Activated naive CD8-positive, alpha-beta T cell treated with anti-CD3 and anti-CD28 coated beads for 36 hours (primary cell): ENCODE data around the gene ST3GAL3. TPM values are rescaled to one million over a fixed set of nuclear protein-coding genes. Genes with fewer than 3 reads are reported as not detected.
"Not testable (repeated sequence)": the region's sequence is repeated elsewhere in the genome, so short reads cannot be mapped to it uniquely, and the experiment has no call there.

Experiments used
- DNase-seq: peaks from one replicate; pipeline ENCODE4 v3.0.0; 2021
- H3K27ac Mint-ChIP-seq: one replicate; pipeline ENCODE4 v1.8.0; 2022; ENCODE audit warnings: mild to moderate bottlenecking, moderate library complexity, mixed read lengths
- H3K27me3 Mint-ChIP-seq: one replicate; pipeline ENCODE4 v1.8.0; 2022; ENCODE audit warnings: mild to moderate bottlenecking, mixed read lengths
- H3K36me3 Mint-ChIP-seq: one replicate; pipeline ENCODE4 v1.8.0; 2021; ENCODE audit warnings: mild to moderate bottlenecking, mixed read lengths
- H3K4me1 Mint-ChIP-seq: one replicate; pipeline ENCODE4 v1.8.0; 2021; ENCODE audit warnings: mixed read lengths
- H3K4me3 Mint-ChIP-seq: one replicate; pipeline ENCODE4 v1.8.0; 2022; ENCODE audit warnings: mild to moderate bottlenecking, moderate library complexity, mixed read lengths
- H3K9me3 Mint-ChIP-seq: one replicate; pipeline ENCODE4 v1.8.0; 2022; ENCODE audit warnings: mixed read lengths
- total RNA-seq, 2 experiments: library from RNA; stranded (reverse); gene quantifications; one replicate each; pipeline ENCODE4 v1.2.3, GENCODE V29; 2021

Gene ST3GAL3
- total RNA-seq, 2 experiments from 2014 or later = 9.7 to 11.1 TPM

DNA sequence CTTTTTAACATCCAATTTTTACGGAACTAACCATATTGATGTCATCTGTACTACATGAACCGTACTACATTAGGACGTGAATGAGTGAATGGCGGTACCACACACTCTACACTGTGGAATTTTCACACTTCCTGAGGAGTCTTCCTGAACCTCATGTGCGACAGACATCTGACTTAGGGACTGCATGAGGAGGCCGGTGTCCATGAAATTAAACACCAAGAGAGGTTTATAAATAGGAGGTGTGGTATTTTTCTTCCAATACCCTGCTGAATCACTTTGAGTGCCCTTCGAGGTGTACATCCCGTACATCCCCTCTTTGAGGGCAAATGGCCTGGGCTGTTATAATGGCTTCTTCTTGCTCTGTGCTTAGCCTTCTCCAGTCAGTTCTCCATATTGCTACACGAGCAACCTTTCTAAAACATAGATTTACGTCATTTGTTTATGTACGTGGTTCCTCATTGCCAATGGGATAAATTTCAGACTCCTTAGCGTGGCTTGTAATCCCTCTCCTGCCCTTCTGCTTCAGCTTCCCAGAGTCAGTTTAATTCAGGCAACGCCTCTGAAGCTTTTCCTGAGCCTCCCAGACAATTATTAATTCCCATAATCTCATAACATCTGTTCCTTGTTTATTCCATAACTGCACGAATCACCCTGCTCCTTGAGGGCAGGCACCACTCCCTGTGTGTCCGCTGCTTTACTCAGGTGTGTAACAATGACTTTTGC lies 9.4 kb downstream of the ST3GAL3 start:
- H3K27me3 Mint-ChIP-seq = no peaks in the 10 kb centered on the region
- H3K36me3 Mint-ChIP-seq = no peaks in the 10 kb centered on the region
- no peak overlapping the region for H3K27ac Mint-ChIP-seq
- no peaks in the 10 kb centered on the region for H3K9me3 Mint-ChIP-seq
- DNase-seq = no peak
- peaks cover 8% of the 10 kb centered on the region for H3K4me1 Mint-ChIP-seq
- H3K4me3 Mint-ChIP-seq = no peak overlapping the region

DNA sequence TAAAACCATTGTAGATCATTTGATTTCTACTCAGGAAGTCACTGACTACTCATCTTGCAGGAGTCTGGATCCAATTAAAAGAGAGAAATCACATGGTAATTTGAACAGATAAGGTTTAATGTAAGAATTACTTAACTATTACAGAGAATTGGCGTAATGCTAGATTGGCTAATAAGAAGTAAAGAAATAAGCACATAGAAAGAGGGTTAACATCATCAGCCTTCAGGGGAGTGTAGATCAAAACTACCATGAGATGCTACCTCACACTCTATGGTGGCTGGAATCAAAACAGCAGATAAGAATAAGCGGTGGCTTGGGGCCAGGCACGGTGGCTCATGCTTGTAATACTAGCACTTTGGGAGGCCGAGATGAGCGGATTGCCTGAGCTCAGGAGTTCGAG lies 11.7 kb downstream of the ST3GAL3 start:
- Mint-ChIP-seq H3K4me3 (no peak overlapping the region), H3K27ac (no peak overlapping the region), H3K4me1 (peaks cover 8% of the 10 kb centered on the region), H3K27me3 (no peaks in the 10 kb centered on the region), H3K9me3 (no peaks in the 10 kb centered on the region), H3K36me3 (no peaks in the 10 kb centered on the region)
- no peak for DNase-seq

DNA sequence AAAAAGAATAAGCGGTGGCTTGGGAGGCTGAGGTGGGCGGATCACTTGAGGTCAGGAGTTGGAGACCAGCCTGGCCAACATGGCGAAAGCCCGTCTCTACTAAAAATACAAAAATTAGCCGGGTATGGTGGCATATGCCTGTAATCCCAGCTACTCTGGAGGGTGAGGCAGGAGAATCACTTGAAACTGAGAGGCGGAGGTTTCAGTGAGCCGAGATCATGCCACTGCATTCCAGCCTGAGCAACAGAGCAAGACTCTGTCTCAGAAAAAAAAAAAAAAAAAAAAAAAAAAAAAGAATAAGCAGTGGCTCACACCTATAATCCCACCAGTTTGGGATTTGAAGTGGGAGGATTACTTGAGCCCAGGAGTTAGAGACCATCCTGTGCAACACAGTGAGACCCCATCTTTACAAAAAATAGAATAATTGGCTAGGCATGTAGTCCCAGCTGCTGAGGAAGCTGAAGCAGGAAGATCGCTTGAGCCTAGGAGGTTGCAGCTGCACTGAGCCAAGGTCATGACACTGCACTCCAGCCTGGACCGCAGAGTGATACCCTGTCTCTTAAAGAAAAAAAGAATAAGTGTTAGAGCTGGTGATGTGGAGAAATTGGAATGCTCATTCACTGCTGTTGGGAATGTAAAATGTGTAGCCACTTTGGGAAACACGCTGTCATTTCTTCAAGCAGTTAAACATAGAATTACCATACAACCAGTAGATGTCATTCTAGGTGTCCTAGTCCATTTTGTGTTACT lies 12.5 kb downstream of the ST3GAL3 start:
- H3K4me3 Mint-ChIP-seq, H3K27me3 Mint-ChIP-seq, H3K27ac Mint-ChIP-seq, DNase-seq, H3K9me3 Mint-ChIP-seq, H3K36me3 Mint-ChIP-seq, H3K4me1 Mint-ChIP-seq: not testable (repeated sequence)

DNA sequence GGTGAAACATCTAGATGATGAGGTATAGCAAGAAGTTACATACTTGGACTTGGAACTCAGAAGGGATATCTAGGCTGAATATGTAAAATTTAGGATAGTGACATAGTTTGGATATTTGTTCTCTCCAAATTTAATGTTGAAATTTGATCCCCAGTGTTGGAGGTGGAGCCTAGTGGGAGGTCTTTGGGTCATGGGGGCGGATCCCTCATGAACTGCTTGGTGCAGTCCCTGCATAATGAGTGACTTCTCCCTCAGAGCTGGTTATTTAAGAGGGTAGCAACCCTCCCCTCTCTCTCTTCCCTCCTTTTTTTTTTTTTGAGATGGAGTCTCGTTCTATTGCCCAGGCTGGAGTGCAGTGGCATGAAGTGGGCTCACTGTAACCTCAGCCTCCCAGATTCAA lies 15.5 kb downstream of the ST3GAL3 start:
- Mint-ChIP-seq H3K4me1 (peaks cover 2% of the 10 kb centered on the region), H3K27ac (no peak overlapping the region), H3K27me3 (no peaks in the 10 kb centered on the region), H3K9me3 (no peaks in the 10 kb centered on the region), H3K4me3 (no peak overlapping the region), H3K36me3 (peaks cover 3% of the 10 kb centered on the region)
- DNase-seq = no peak

DNA sequence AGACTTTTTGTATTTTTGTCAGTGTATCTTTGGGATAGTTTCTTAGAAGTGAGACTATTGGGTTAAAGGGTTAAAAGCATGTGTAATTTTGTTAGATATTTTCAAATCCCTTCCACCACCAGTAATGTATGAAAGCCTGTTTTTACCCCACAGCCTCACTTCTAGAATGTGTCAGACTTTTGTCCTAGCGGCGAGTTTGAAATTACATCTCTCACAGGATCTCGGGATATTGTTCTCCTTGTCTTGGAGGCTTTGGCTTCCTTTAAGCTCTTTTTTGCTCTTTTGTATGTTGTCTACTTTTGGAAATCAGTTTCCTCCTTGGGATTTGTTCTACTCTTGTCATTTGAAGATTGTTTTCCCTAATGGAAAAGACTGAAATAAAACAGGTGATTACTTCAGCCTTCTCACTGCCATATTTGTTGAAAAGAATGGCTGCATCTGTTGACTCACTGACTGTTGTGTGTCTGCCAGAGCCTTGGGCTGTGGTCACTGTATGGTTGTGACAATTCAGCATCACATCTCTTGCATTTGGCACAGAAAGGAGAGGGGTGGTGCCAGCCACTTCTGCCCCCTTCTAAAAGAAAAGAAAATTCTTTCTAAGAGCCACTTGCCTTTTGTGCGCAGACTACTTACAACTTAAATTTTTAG lies 22.6 kb downstream of the ST3GAL3 start:
- DNase-seq = no peak
- peaks cover 4% of the 10 kb centered on the region for H3K4me1 Mint-ChIP-seq
- H3K27ac Mint-ChIP-seq = no peak overlapping the region
- H3K27me3 Mint-ChIP-seq = no peaks in the 10 kb centered on the region
- no peak overlapping the region for H3K4me3 Mint-ChIP-seq
- H3K36me3 Mint-ChIP-seq = peaks cover 3% of the 10 kb centered on the region
- H3K9me3 Mint-ChIP-seq = no peaks in the 10 kb centered on the region

DNA sequence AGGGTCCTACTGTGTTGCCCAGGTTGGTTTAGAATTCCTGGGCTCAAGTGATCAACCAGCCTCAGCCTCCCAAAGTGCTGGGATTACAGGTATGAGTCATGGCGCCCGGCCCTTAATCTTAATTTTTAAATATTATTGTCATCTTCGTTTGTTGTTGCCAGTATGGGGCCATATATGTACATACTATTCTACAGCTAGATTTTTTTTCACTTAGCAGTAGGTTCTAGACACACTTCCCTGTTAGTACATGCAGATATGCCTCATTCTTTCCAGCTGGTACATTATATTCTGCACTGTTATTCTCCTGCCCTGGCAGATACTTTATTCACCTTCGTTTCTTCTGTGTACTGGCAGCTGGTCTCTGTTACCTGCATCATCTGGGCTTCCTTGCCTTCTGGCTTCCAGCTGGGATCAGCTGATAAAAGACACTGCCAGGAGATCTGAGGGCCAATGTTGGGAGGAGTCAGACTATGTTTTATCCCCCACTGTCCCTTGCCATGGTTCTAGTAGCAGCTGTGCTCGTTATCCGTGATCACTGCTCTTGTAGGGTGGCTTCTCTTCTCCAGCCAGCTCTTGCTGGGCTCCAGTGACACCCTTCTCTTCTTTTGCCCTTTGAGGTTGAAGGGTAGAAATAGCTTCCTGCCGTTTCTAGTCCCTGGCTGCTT lies 24.7 kb downstream of the ST3GAL3 start:
- no peak overlapping the region for H3K27ac Mint-ChIP-seq
- H3K9me3 Mint-ChIP-seq = no peaks in the 10 kb centered on the region
- DNase-seq = no peak
- no peaks in the 10 kb centered on the region for H3K27me3 Mint-ChIP-seq
- H3K36me3 Mint-ChIP-seq = peaks cover 5% of the 10 kb centered on the region
- peaks cover 4% of the 10 kb centered on the region for H3K4me1 Mint-ChIP-seq
- H3K4me3 Mint-ChIP-seq = no peak overlapping the region

DNA sequence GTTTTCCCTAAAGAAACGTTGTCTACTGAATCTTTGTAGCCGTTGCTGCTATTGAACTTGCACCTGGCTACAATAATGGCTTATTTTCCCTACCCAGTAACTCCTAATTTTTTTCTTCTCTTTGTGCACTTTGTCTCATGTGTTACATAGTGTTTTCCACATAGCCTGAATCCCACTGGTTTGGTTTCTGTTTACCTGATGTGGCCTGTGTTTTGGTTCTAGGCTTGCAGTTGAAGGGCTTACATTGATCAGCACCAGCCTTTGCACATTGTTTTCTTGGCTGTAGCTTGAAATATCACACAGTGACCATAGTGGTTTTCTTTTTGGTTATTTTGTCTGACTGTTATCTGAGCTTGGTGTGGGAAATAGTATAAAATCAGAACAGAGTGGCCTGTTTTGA lies 29.5 kb downstream of the ST3GAL3 start:
- H3K9me3 Mint-ChIP-seq = no peaks in the 10 kb centered on the region
- no peak for DNase-seq
- H3K27me3 Mint-ChIP-seq = no peaks in the 10 kb centered on the region
- peaks cover 2% of the 10 kb centered on the region for H3K4me1 Mint-ChIP-seq
- H3K36me3 Mint-ChIP-seq = peaks cover 5% of the 10 kb centered on the region
- H3K27ac Mint-ChIP-seq = no peak overlapping the region
- no peak overlapping the region for H3K4me3 Mint-ChIP-seq

DNA sequence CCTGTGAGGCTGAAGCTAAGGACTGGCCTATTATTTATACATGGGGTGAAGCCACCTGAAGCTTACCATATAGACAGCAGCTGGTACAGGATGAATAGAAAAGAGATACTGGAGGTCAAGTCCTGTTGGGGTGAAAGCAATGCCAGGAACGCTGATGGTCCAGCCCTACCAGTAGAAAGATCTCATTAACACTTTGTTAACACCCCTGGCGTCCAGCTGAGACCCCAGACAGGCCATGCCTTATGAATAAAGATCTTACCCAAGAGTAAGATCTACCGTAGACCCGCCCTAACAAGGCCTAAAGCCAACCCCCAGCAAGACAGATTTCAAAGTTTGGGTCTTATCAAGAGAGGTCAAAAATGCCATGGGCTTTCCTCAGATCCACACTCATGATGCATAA lies 34.7 kb downstream of the ST3GAL3 start:
- Mint-ChIP-seq H3K27ac (no peak overlapping the region), H3K27me3 (no peaks in the 10 kb centered on the region), H3K9me3 (no peaks in the 10 kb centered on the region), H3K4me1 (peaks cover 2% of the 10 kb centered on the region), H3K4me3 (no peak overlapping the region), H3K36me3 (peaks cover 8% of the 10 kb centered on the region)
- DNase-seq = no peak

DNA sequence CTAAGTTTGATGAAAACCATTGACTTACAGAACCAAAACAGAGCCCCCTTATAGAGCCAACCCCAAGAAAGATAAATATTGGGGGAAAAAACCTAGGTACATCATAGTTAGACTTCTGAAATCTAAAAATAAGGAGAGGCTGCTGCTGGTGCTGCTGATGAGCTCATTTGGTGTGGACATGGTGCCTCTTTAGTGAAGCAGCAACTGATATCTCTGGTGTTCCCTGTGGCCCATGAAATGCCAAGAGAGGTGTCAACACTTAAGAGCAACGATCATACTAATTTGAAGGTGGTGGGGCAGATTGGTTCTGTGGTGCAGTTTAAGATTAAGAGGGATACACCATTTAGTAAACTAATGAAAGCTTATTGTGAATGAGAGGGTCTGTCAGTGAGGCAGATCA lies 35.9 kb downstream of the ST3GAL3 start:
- Mint-ChIP-seq H3K9me3 (no peaks in the 10 kb centered on the region), H3K27ac (no peak overlapping the region), H3K27me3 (no peaks in the 10 kb centered on the region), H3K4me3 (no peak overlapping the region), H3K4me1 (peaks cover 2% of the 10 kb centered on the region), H3K36me3 (peaks cover 6% of the 10 kb centered on the region)
- no peak for DNase-seq

- Mint-ChIP-seq H3K27ac (no peak overlapping the region), H3K36me3 (peaks cover 6% of the 10 kb centered on the region), H3K4me3 (no peak overlapping the region), H3K27me3 (no peaks in the 10 kb centered on the region), H3K4me1 (peaks cover 2% of the 10 kb centered on the region), H3K9me3 (no peaks in the 10 kb centered on the region)
- DNase-seq = no peak
These were observed 40.4 kb downstream of the ST3GAL3 start for GRCh38 chr1:43747736-43748135.

- Mint-ChIP-seq H3K4me1 (peaks cover 8% of the 10 kb centered on the region), H3K4me3 (no peak overlapping the region), H3K9me3 (no peaks in the 10 kb centered on the region)
These were observed 42.7 kb downstream of the ST3GAL3 start for GRCh38 chr1:43750083-43750482.

GRCh38 chr1:43753422-43753821 lies 46.1 kb downstream of the ST3GAL3 start:
- peaks cover 6% of the 10 kb centered on the region for H3K4me1 Mint-ChIP-seq
- no peaks in the 10 kb centered on the region for H3K9me3 Mint-ChIP-seq
- no peak overlapping the region for H3K27ac Mint-ChIP-seq
- no peaks in the 10 kb centered on the region for H3K27me3 Mint-ChIP-seq
- DNase-seq = no peak
- H3K4me3 Mint-ChIP-seq = no peak overlapping the region
- no peaks in the 10 kb centered on the region for H3K36me3 Mint-ChIP-seq

More at GRCh38 chr1:43750083-43750482, 42.7 kb downstream of the ST3GAL3 start:
- Mint-ChIP-seq H3K36me3 (peaks cover 5% of the 10 kb centered on the region), H3K27me3 (no peaks in the 10 kb centered on the region), H3K27ac (no peak overlapping the region)
- no peak for DNase-seq

GRCh38 chr1:43754892-43755291 lies 47.6 kb downstream of the ST3GAL3 start:
- Mint-ChIP-seq H3K36me3 (no peaks in the 10 kb centered on the region), H3K4me3 (no peak overlapping the region), H3K4me1 (peaks cover 6% of the 10 kb centered on the region), H3K27me3 (no peaks in the 10 kb centered on the region), H3K27ac (no peak overlapping the region), H3K9me3 (no peaks in the 10 kb centered on the region)
- DNase-seq = no peak

DNA sequence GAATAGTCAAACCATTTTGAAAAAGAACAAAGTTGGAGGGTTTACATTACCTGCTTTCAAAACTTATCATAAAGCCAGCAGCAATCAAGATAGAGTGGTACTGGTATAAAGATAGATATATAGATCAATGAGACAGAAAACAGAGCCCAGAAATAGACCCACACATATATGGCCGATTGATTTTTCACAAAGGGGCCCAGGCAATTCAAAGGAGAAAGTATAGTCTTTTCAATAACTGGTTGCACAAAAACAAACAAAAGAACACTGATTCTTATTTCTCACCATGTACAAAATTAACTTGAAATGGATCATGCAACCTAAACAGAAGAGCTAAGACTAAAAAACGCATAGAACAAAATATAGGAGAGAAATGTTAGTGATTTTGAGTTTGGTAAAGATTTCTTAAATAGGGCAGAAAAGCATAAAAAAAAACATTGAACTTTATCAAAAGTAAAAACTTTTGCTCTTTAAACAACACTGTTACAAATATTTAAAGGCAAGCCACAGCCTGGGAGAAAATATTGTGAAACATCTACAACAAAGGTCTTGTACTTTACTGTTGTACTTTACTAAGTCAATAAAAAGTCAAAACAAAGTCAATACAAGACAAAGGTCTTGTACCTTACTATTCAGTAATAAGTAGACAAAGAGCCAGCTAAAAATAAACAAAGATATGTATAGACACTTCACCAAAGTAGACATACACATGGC lies 50.2 kb downstream of the ST3GAL3 start:
- Mint-ChIP-seq H3K9me3 (no peaks in the 10 kb centered on the region), H3K4me3 (no peak overlapping the region), H3K4me1 (peaks cover 6% of the 10 kb centered on the region), H3K27ac (no peak overlapping the region), H3K36me3 (no peaks in the 10 kb centered on the region), H3K27me3 (no peaks in the 10 kb centered on the region)
- DNase-seq = no peak
